Measurements from ENCODE around the gene CSPG4.
"Not testable (repeated sequence)": the region's sequence is repeated elsewhere in the genome, so short reads cannot be mapped to it uniquely, and the experiment has no call there.

Gene CSPG4

DNA sequence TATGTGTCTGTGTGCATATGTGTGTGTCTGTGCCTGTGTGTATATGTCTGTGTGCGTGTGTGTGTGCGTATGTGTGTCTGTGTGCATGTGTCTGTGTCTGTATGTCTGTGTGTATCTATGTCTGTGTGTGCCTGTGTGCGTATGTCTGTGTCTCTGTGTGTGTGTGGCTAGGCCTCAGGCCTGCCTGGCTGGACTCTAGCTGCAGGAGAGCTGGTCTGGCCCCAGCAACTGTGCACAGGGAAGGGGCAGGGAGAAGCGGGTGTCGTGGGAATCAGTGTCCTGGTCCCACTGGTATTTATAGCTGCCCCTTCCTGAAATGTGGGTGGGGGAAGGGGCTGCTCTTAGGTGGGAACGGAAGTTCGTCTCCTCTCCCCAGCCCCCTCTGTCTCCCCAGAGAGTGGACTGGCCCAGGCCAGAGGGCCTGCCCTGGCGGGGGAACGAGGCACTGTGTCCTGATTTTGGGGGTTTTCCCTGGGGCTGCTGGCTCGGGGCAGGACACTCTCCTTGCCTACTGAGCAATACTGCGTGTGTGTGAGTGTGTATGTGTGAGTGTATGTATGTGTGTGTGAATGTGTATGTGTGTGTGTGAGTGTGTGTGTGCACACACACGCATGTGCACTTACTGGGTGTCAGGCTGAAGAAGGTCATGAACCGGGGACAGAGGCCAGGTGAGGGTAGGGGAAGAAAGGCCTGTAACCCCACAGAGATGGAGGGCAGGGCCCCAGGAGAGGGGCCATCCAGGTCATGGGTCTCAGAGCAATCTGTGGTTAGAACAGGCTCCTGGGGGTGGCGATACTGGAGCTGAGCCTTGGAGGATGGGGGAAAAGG, 6.6 kb downstream of the CSPG4 start:
- FAIRE-seq (peak; percentile 93), DNase-seq (ENCODE audit: low spot score) (no peak)

DNA sequence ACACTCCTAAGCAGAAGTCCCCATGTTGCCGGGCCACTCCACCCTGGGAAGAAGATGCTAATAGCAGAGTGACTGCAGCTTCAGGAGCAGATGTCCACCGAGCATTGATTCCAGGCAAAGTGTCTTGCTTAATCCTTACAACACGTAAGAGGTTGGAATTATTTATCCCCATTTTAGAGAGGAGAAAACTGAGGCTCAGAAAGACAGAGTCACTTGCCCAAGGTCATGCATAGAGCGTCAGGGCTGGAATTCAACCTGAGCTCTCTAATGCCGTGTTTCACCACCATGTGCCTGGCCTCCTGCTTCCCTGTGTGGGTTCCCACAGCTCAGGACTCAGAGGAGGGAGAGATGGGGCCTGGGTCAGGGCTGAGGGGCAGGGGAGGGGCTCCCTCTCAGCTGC, 7.3 kb downstream of the CSPG4 start:
- DNase-seq (ENCODE audit: low spot score); FAIRE-seq: not testable (repeated sequence)

DNA sequence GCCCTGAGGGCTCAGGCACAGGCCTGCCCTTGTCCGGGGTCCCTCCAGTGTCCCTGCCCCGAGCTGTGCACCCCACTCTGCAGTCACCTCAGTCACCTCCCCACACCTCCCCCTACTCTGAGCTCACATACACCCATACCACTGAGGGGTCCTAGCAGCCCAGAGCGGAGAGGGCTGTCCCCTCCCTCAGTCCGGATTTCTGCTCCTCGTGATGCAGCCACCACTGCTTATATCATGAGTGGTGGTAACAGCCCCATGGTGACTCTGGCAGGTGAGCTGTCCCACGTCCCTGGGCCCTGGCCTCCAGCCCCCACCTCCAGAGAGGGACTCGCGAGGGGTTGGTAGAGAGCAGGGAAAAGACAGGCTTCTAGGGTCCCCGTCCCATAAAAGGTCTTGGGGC, 8.0 kb downstream of the CSPG4 start:
- FAIRE-seq (peak; percentile 91), DNase-seq (ENCODE audit: low spot score) (no peak)

DNA sequence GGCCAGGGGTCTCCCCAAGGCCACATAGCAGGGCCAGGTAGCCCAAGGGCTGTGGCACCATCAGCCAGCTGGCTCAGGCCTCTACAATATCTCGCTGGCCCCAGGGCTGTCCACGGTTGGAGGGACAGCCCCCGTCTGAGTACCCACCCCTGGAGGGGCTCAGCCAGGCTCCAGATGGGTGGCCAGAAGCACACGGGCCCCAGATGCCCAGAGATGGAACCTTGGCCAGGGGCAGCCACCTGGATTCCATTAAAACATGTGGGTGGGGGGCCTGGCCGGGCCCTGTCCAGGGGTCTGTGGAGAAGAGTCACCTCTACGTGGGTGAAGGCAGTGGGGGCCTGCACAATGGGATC, 8.4 kb downstream of the CSPG4 start:
- FAIRE-seq (no peak), DNase-seq (ENCODE audit: low spot score) (no peak)

DNA sequence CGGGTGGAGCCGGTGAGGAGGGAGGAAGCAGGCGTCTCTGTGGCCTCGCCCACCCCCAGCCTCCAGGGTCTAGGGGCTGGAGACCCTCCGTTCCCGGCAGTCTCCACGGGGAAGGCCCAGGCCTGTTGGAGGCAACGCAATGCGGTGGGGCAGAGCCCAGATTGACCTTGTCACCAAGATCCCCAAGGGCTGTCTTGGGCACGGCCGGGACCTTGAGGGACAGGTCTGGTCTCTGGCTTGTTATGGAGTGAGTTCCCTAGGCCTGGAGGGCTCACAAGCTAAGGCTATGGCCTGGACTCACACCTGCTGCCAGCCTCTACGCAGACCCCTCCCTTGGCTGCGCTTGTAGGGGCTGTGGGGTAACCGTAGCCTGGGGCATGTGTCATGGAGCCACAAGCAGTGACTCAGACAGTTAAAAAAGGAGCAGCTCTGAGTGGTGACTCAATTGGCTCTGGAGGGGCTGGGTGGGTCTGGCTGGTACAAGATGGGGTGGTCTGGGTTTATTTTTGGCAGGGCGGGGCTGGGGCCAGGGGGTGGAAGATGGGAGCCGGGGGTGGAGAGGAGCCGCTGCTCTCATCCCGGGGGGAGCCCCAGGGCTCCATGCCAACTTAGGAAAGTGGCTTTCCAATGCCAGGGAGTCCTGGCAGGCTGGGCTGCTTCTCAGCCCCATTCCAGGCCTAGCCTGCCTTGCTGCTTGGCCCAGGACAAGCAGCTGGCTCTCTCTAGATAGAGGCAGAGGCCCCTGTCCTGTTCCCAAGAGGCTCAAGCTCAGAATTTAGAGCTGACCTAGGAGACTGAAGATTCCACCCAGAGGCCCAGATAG, 9.0 kb downstream of the CSPG4 start:
- peak; percentile 100 for FAIRE-seq
- DNase-seq (ENCODE audit: low spot score) = not testable (repeated sequence)

DNA sequence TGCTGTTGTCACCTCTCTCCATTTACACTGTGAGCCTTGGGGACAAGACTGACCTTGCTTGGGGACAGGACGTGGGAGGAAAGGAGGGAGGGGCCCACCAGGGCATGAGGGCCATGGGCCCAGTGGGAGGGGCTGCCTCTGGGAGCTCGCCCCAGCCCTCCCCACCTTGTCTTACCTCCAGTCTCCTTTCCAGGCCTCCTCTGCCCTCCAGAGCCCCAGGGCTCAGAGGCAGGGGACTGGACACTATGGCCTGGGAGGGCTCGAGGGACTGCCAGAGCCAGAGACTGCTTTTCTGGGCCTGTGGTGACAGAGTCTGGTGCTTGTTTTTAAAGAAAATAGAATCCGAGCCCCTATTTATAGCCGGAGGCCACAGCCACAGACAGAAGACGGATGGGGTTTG, 10.2 kb downstream of the CSPG4 start:
- FAIRE-seq = no peak
- DNase-seq (ENCODE audit: low spot score) = no peak

DNA sequence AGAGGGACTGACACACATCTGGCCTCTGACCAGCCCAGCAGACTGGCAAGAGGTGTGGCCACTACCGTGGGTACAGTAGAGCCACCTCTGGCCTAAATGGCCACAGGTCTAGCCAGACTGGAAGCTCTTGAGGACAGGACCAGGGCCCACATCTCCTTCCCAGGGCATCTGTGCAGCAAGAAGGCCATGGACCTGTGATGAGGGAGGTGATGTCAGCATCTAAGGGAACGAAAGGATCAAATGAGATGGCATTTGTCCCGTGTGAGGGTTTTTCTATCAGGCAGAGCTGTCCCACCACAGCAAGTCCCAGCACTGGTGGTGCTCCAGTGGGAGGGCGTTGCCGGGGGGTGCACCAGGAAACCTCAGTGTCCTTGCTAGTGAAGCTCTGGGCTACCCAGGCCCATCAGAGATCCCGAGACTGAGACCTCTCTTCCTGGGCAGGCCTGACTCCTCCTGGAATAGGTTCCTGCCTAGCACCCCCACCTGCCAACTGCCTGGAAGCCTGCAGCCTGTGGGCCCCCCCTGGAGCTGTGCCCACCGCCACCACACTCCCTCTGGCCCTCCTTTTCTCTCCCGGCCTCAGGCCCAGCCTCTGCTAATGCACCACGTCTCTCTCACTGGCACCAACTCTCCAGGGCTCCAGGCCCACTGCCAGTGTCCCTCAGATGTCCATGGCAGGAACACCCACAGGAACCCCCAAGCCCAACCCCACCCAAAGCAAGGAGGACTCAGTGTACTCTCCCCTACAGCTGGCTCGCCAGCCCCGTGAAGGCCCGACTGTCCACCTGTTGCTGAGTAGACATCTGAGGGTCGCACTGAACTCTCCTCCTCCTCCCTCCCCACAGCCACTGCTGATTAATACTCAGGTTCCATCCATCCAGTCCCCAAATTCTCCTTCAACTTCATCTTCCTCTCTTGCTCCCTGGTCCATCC, 11.3 kb downstream of the CSPG4 start:
- DNase-seq (ENCODE audit: low spot score) = not testable (repeated sequence)
- peak; percentile 69 for FAIRE-seq

DNA sequence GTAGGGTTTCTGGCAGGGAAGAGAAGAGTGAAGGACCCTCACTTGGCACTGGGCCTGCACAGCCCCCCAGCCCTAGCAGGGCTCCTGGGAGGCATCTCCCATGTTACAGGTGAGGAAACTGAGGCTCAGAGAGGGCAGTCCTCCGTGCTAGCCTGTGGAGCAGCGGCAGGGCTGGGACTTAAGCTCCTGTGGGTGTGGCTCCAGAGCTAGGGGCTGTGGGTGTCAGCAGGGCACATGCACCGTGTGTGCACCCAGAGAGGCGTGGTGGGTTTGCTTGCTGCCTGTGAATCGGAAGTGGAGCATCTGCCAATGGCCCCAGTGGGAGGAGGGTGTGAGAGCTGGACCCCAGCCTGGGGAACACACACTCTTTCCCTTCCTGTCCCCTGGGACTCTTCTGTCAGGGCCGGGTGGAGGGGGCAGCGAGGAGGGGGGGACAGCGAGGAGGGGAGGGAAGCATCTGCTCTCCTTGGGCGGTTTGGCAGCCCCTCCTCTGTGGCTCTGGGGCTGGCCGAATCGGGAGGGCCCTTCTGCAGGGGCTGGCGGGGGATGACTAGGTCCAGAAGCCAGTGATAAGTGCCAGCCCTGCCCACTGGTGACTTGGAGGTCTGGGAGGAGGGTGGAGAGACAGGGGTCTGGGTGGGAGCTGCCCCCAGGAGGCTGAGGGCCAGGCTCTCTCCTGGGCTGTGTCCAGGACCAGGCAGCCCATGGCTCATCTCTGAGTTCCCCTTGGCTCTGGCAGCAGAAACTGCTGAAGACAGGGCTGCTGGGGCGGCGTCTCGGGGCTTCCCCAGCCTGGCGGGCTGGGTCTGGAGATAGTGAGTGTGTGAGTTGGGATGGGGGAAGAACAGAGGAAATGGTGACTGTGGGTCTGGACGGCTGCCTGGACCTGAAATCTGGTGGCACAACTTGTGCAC, 12.4 kb downstream of the CSPG4 start:
- DNase-seq (ENCODE audit: low spot score) = not testable (repeated sequence)
- peak; percentile 90 for FAIRE-seq

DNA sequence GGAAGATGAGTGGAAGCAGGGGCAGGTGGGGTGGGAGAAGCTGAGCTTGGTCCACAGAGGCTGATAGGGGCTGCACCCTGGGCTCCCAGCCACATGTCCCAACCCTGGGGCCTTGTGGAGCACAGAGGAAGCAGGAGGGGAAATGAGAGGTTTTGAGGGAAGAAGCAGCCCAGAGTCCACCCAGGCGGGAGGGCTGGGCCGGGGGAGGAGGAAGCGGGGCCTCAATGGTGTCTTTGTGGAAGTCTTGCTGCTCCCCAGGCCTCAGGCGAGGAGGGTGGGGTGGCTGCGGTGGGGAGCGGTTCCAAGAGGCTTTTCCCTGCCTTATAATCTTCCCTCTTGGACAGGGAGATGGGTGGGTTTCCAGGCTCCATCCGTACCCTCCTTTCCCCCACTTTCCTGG, 13.1 kb downstream of the CSPG4 start:
- not testable (repeated sequence) for DNase-seq (ENCODE audit: low spot score); FAIRE-seq

DNA sequence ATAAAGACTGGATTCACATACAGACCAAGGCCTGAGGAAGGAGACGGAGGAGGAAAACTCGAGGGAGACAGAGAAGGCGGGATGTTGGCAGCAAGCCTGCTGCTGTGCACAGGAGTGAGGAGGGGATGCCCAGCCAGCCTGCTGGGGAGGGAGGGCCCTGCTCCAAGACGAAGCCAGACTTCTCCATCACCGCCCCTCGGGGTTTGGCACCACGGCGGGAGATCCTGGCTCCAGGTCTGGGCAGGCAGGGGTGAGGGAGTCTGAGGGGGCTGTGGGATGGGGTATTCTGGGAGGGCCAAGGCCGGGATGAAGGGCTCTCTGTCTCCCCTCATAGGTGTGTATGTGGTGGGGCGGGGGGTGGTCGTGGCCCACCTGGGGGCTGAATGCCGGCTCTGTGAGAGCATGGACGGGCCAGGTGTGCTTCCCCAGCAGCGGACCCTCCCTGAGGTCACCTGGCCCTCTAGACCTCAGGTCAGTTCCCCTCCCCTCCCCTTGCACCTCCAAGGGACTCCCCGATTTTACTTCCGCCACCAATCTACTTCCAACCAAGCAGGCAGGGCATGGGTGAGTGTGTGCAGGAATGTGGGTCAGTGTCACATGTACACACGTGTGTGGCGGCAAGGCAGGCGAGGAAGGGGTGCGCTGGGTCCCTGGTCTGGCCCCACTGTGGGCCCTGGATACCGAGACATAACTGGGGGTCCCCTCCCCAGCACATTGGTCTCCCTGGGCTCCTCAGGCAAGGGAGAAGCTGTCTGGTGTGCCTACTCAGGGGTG, 14.5 kb downstream of the CSPG4 start:
- peak; percentile 30 for FAIRE-seq

DNA sequence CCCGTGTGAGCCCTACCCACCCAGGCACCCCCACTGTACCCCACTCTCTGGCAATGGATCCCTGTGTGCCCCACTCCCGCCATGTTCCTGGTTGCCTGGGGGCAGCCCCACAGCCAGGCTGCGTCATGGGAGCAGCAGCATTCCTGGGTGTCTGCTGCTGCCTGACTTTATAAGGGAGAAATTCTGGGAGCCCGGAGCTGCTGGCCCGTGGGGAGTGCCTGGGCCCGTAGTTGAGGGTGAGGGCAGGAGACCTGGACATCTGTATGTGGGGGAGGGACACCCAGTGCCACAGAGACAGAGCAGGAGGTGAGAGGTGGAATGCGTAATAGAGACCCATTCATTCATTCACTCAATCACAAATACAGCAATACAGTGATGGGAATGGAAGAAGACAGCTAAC, 15.1 kb downstream of the CSPG4 start:
- DNase-seq (ENCODE audit: low spot score) (no peak), FAIRE-seq (peak; percentile 70)

More for the DNA sequence above, 14.5 kb downstream of the CSPG4 start:
- not testable (repeated sequence) for DNase-seq (ENCODE audit: low spot score)

DNA sequence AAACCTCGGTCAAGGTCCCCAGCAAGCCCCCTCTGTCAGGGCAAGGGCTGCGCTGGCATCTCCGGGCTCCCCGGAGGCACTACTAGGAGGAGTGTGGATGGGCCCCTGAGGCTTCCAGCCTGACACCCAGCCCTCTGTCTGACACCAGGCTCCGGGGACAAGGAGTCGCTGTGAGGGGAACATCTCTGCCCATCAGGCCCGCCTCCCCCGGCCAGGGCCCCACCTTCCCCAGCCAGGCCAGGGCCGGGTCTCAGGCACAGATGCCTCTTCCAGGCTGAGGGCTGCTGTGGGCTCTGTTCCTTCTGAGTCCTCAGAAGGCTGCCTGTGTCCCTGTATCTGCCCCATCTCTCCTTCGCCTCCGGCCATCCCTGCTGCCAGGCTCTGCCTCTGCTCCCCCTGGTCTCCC, 15.8 kb downstream of the CSPG4 start:
- no peak for FAIRE-seq
- no peak for DNase-seq (ENCODE audit: low spot score)

DNA sequence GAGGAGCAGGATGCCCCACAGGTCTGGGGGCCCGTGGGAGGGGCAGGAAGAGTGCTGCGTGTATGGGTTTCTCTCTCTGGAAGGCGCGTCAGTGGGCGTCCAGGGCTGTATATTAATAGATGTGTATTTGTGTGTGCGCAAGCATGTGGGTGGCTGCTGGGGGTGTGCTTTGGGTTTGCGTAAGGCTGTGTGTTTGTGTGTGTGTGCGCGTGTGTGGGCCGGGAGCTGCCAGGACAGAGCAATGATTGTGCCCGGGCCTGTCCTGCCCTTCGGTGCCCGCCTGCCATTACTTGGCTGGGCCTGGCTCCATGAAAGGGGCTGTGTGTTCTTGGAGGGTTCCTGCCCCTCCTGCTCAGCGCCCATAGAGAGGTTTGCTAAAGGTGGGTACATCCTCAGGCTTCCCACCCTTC, 16.3 kb downstream of the CSPG4 start:
- FAIRE-seq (no peak), DNase-seq (ENCODE audit: low spot score) (no peak)

DNA sequence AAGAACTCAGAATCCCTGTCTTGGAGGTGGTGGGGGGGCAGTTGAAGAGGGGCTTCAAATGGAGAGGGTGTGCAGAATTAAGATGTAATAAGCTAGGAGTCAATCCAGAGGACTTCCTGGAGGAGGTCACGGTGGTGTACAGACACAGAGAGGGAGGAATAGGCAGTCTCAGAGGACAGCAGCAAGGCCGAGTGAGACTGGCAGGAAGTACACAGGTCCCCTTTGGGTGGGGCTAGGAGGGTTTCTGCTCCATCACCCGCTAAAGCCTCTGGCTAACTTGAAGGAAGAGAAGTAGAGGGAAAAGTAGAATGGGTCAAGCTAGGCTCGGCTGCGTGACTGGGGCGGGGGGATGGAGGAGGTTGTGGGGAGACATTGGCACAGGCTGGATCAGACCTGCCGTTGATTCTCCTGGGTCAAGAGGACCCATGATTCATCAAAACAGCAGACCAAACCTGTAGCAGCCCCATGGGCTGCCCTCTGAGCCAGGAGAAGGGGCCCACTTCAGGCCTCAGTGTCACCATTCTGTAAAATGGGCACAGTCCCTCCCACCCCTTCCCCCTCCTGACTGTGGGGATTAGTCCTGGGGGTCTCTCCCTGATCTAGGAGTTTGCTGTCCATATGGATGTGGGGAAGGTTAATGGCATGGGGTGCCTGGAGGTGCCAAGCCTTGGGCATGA, 16.9 kb downstream of the CSPG4 start:
- no peak for FAIRE-seq
- no peak for DNase-seq (ENCODE audit: low spot score)

DNA sequence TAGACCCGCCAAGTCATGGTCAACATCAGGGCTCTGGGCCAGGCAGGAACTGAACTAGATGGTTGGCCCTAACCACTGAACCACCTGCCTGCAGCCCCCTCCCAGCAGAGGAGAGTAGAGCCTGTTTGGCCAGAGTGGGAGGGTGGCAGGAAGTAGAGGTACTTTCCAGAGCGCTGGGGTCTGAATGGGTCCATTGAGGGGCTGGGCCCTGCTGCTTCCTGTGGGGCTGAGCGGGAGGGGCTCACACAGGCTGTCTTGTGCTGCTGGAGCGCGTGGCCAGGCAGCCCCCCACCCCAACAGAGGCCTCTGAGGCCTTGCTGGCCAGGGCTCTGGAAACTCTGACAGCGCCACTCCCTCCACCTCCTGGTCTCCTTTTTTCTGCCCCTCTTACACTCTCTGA, 17.4 kb downstream of the CSPG4 start:
- FAIRE-seq (no peak), DNase-seq (ENCODE audit: low spot score) (no peak)

DNA sequence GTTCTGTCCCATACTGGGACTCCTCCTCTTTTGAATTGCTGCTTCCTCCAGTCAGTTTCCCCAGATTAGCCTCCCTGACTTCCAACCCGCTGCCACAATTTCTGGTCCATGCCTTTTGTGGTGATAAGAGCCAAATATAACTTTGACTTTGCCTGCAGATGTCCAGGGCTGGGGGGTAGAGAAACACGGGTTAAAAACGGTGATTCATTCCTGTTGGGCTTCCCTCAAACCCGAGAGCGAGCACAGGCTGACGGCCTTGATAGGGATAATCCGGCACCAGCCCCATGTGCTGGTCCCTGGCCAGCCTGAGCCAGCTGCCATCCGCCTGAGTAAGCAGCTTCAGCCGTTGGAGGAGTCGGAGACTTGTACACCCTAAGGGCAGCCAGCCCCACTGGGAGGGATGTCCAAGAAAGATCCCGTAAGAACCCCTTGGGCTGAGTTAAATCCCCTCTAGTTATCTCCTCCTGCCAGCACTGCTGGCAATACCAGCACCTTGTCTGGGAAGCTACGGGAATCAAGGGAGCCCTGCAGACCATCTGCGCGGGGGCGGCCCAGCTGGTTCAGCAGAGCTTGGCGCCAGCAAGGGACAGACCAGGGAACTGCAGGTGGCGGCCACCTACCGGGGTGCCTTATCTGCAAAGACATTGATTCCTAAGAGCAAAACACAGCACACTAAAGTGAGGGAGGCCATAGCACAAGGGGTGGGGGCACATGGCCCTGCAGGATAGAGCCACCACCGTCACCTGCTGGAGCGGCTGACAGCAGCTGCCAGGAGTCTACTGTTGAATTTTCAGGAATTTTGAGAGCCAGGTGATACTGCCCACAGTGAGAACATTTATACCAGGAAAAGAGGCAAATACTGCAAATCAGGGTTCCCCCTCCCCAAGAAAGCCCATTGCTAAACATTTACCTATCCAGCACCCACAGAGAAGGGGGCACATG, 18.1 kb downstream of the CSPG4 start:
- FAIRE-seq (no peak), DNase-seq (ENCODE audit: low spot score) (peak; percentile 85)

DNA sequence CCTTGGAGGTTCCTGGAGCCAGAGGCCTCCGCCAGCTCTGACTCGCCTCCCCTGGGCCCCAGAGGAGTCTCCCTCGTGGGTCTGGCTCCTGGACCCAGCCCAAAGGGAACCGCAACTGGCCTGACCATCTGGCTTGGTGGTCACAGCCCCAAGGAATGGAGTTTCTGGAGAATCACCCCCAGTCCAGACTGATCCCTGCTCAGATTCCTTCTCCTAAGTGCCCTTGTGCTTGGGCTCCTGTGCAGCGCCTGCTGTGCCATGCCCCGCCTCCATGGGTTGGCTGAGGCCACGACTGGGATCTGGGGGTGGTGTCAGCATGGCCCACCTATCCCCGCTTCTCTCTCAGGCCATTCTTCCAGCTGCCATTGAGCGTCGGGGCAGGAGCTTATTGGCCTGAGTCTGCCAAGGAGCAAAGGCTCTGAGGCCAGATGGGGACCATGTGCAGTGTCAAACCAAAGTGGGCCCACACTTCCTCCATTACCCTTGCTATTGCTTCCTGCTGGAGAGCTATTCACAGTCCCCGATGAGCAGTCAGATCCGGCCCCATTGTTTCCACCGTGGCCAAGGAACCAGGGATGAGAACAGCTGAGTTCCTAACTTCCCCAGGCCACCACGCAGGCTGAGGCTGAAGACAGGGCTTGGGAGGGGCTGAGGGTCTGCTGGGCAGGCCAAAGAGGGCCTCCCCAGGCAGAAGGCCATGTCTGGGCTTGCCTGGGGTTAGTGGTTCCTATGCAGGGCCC, 19.0 kb downstream of the CSPG4 start:
- DNase-seq (ENCODE audit: low spot score) = no peak
- no peak for FAIRE-seq
